K562 (cell line): ENCODE data around the gene ZNF479. TPM values are rescaled to one million over a fixed set of nuclear protein-coding genes. Genes with fewer than 3 reads are reported as not detected.

Experiments used
- ATAC-seq: fragments of 200-7000 bp; cut with Tn5 transposase; 3 replicates; pipeline ENCODE4 v1.9.1; 2020; ENCODE audit warnings: moderate library complexity
- BruUV-seq: library from RNA; stranded (reverse); fragments of 400-500 nt; replicated peaks from 2 replicates; lab custom pipeline; 2021; lab: Mats Ljungman, UMichigan
- CTCF ChIA-PET: fragments of 300-600 bp; formaldehyde crosslinking; extraction: SDS; loops from one replicate; lab custom pipeline; 2021; ENCODE audit warnings: low intra/inter-chr PET ratio; lab: Yijun Ruan, JAX
- POLR2A ChIA-PET: fragments of 300-600, 350-650 bp; sonication (Branson Sonifier 250); formaldehyde crosslinking; extraction: SDS; loops from one replicate; lab custom pipeline; 2021; ENCODE audit warnings: antibody characterized with exemption, inconsistent platforms; lab: Yijun Ruan, JAX
- DNase-seq, 4 experiments: peaks; one replicate each; pipeline versions ENCODE4 v3.0.0 to v3.0.0-alpha.2; 2011 to 2018; ENCODE audit warnings: low spot score in 3 of 4, mixed read lengths in 3 of 4; ENCODE audit errors: extremely low read depth in 1 of 4
- FAIRE-seq: peaks from 2 replicates; lab custom pipeline; 2011; peaks lifted over from hg19 to GRCh38; lab: Jason Lieb, UNC
- H2AFZ ChIP-seq: 2 replicates; pipeline ENCODE4 v1.6.0; 2011; ENCODE audit warnings: low read depth, low read length, control low read depth, inconsistent platforms
- H3K27ac ChIP-seq: fragments of 200-600 bp; 3 replicates; pipeline ENCODE4 v1.8.0; 2011; ENCODE audit warnings: low read depth, mild to moderate bottlenecking, control low read depth, inconsistent platforms, low read length, moderate library complexity, mixed read lengths; ENCODE audit errors: extremely low read depth
- H3K27me3 ChIP-seq, 2 experiments: fragments of 300-600 bp in 1 of 2; 2 replicates in 1 of 2; 3 replicates in 1 of 2; pipeline versions ENCODE4 v1.6.0 to v1.8.0; 2011; ENCODE audit warnings: inconsistent platforms in 2 of 2, low read length in 2 of 2, mild to moderate bottlenecking in 1 of 2, mixed read lengths in 1 of 2, moderate library complexity in 1 of 2; ENCODE audit not compliant: control insufficient read depth in 2 of 2, insufficient read depth in 2 of 2
- H3K36me3 ChIP-seq: fragments of 300-600 bp; 3 replicates; pipeline ENCODE4 v1.8.0; 2011; ENCODE audit warnings: mild to moderate bottlenecking, low read length, inconsistent platforms; ENCODE audit not compliant: control insufficient read depth, insufficient read depth
- H3K4me1 ChIP-seq, 2 experiments: fragments of 200-600 bp in 1 of 2; replicated peaks in 1 of 2; 2 replicates in 1 of 2; 3 replicates in 1 of 2; pipeline versions ENCODE4 v1.5.1 to v1.8.0; 2011; ENCODE audit warnings: inconsistent platforms in 2 of 2, low read length in 2 of 2, mild to moderate bottlenecking in 1 of 2, mixed read lengths in 1 of 2, moderate library complexity in 1 of 2; ENCODE audit not compliant: control insufficient read depth in 2 of 2, insufficient read depth in 2 of 2
- H3K4me2 ChIP-seq: 2 replicates; pipeline ENCODE4 v1.6.1; 2011; ENCODE audit warnings: low read length, control low read depth, inconsistent platforms, mixed read lengths; ENCODE audit not compliant: insufficient read depth
- H3K4me3 ChIP-seq: fragments of 200-600 bp; sonication (generic), shearing (Covaris generic); 2 replicates; pipeline ENCODE4 v1.5.1; 2016; ENCODE audit warnings: control low read depth, inconsistent platforms
- H3K79me2 ChIP-seq: fragments of 200-600 bp; 3 replicates; pipeline ENCODE4 v1.8.0; 2011; ENCODE audit warnings: low read length, inconsistent platforms; ENCODE audit not compliant: control insufficient read depth, insufficient read depth
- H3K9ac ChIP-seq, 2 experiments: 2 replicates each; pipeline versions ENCODE4 v1.6.0 to v1.6.1; 2011; ENCODE audit warnings: low read depth in 2 of 2, low read length in 2 of 2, control low read depth in 1 of 2, inconsistent platforms in 1 of 2, mild to moderate bottlenecking in 1 of 2, mixed read lengths in 1 of 2; ENCODE audit not compliant: insufficient read depth in 1 of 2
- H3K9me1 ChIP-seq: one replicate; pipeline ENCODE4 v1.6.0; 2011; ENCODE audit warnings: inconsistent platforms, mild to moderate bottlenecking, low read length, moderate library complexity; ENCODE audit not compliant: control insufficient read depth, insufficient read depth
- H3K9me3 ChIP-seq: replicated peaks from 2 replicates; pipeline ENCODE4 v1.5.1; 2011; ENCODE audit warnings: low read depth, low read length, inconsistent platforms; ENCODE audit not compliant: control insufficient read depth, insufficient read depth
- H4K20me1 ChIP-seq: replicated peaks from 2 replicates; pipeline ENCODE4 v1.6.1; 2011; ENCODE audit warnings: low read length, inconsistent platforms, mixed read lengths; ENCODE audit not compliant: control insufficient read depth, insufficient read depth
- CHD1 ChIP-seq: fragments of 200-600 bp; sonication (generic); IDR thresholded peaks from one replicate; pipeline ENCODE4 v1.6.1; 2012; ENCODE audit warnings: mild to moderate bottlenecking, moderate library complexity, low read length, inconsistent platforms
- CSDE1 ChIP-seq, 2 experiments: fragments of 450-650 bp; IDR thresholded peaks; 2 replicates each; pipeline ENCODE4 v1.6.1; 2016; ENCODE audit warnings: mild to moderate bottlenecking in 1 of 2
- FOXO4 ChIP-seq: fragments of 450-650 bp; formaldehyde crosslinking; IDR thresholded peaks from 2 replicates; pipeline ENCODE4 v1.4.0; 2020; ENCODE audit warnings: mild to moderate bottlenecking, moderate library complexity
- HDAC6 ChIP-seq: IDR thresholded peaks from 2 replicates; pipeline ENCODE4 v1.6.1; 2012; ENCODE audit warnings: low read depth, mild to moderate bottlenecking, control low read depth, inconsistent platforms, low read length, moderate library complexity
- MAFF ChIP-seq: IDR thresholded peaks from 2 replicates; pipeline ENCODE4 v1.6.1; 2012; ENCODE audit warnings: low read length, improper control_type of control experiment
- MAZ ChIP-seq, 2 experiments: fragments of 450-650 bp in 1 of 2; sonication (generic) in 1 of 2; formaldehyde crosslinking; IDR thresholded peaks in 1 of 2; conservative IDR thresholded peaks in 1 of 2; 2 replicates each; pipeline versions ENCODE4 v1.4.0 to v1.5.0; 2020; ENCODE audit warnings: mild to moderate bottlenecking in 1 of 2, missing genetic modification reagents in 1 of 2
- RNF2 ChIP-seq: sonication (generic); IDR thresholded peaks from 2 replicates; pipeline ENCODE4 v1.6.1; 2016
- SMAD1 ChIP-seq: fragments of 150-350 bp; IDR thresholded peaks from 2 replicates; pipeline ENCODE4 v1.6.1; 2014; ENCODE audit warnings: low read length, low read depth; ENCODE audit not compliant: partially characterized antibody
- ZNF282 ChIP-seq: sonication (generic); formaldehyde crosslinking; IDR thresholded peaks from 2 replicates; pipeline ENCODE4 v1.8.1; 2023; ENCODE audit warnings: missing genetic modification reagents
- ZNF311 ChIP-seq: fragments of 250-450 bp; sonication (Bioruptor Pico); IDR thresholded peaks from 2 replicates; pipeline ENCODE4 v1.4.0; 2020; ENCODE audit warnings: mild to moderate bottlenecking, moderate library complexity
- WGBS: fragments of 100-300 bp; shearing (Covaris generic); methylation state at CpG from one replicate; pipeline ENCODE4 v1.1.6; 2016; ENCODE audit warnings: low coverage, mixed read lengths; ENCODE audit not compliant: insufficient coverage; ENCODE audit errors: missing lambda C conversion rate; 5-methylcytosine and 5-hydroxymethylcytosine counted together
- in situ Hi-C: fragments of 300-500 bp; cut with MboI; formaldehyde crosslinking; loops from 4 replicates; pipeline ENCODE4 v1.15.0; 2018; ENCODE audit warnings: inconsistent platforms, mixed read lengths
- intact Hi-C: fragments of 100-400 bp; cut with micrococcal nuclease; formaldehyde crosslinking; loops from 2 replicates; pipeline ENCODE4 v1.14.2; 2022
- polyA plus RNA-seq, 8 experiments: library from polyadenylated mRNA; depleted of rRNA in 4 of 8; stranded (reverse) in 5 of 8; unstranded in 3 of 8; fragments of >200 nt; fragmentation: Nextera tagmentation in 2 of 8; fragmentation: Illumina TruSeq in 1 of 8; extraction: Ambion mirVana in 2 of 8; extraction: Trizol in 1 of 8; gene quantifications; 2 replicates each; pipeline versions ENCODE4 v1.2.1 to v1.2.3, GENCODE V29; 2011 to 2014; ENCODE audit warnings: inconsistent platforms in 1 of 8, missing spikeins in 1 of 8
- total RNA-seq, 7 experiments: library from RNA; depleted of rRNA in 6 of 7; stranded (reverse); fragments of >200 nt in 6 of 7; fragmentation: Illumina TruSeq in 2 of 7; extraction: Trizol in 2 of 7; gene quantifications; 2 replicates each; pipeline versions ENCODE4 v1.2.1 to v1.2.3, GENCODE V29; 2011 to 2021; ENCODE audit warnings: low replicate concordance in 1 of 7
- TF ChIP-seq, protein P1 (sequence below), 3 experiments: fragments of 200-800 bp in 1 of 3; fragments of 250-450 bp in 1 of 3; fragments of 450-650 bp in 1 of 3; sonication (Bioruptor Pico) in 1 of 3; sonication (Bioruptor generic) in 1 of 3; formaldehyde crosslinking in 1 of 3; IDR thresholded peaks; 2 replicates each; pipeline versions ENCODE4 v1.6.1 to v1.8.0; 2016 to 2022; ENCODE audit warnings: mild to moderate bottlenecking in 2 of 3, missing genetic modification characterization in 2 of 3, missing compliant biosample characterization in 1 of 3, moderate library complexity in 1 of 3
- TF ChIP-seq, protein P2 (sequence below): fragments of 250-450 bp; sonication (Bioruptor Pico); IDR thresholded peaks from 2 replicates; pipeline ENCODE4 v1.4.0; 2020; ENCODE audit warnings: mild to moderate bottlenecking, moderate library complexity, borderline replicate concordance

The ZNF479 gene
- total and polyA plus RNA-seq, 9 of the 15 experiments (the other 6 are each of a cell fraction or from before 2014, with no cell fraction given): not detected

DNA sequence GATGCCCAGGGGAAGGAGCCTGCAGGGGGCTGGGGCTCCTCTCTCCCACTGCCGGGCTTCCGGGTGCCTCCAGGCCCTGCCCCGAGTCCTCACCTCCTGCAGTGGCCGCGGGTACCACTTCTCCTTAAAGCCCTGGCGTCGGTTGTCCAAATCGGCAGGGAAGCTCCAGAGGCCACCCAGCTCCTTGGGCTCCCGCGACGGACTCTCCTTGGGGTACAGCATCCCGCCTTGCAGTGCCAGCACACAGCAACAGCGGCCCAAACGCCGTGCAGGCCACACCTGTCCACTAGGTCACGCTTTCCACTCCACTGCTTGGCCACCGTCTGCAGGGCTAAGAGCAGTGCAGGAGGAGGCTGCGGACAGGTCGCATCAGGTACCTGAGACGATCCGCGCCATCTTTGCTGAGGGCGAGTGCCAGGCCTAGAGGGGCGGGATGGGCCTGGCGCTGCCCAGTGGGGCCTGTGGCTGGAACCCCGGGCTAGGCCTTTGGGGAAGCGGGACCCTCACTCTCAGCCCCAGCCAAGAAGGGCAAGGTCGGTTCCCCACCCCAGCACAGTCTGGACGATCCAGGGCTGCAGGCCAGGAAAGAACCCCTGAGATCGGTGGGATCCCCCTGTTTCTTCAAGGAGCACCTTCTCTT is 47.7 kb upstream of the ZNF479 start (continued):
- no peak for TF ChIP-seq CHD1

DNA sequence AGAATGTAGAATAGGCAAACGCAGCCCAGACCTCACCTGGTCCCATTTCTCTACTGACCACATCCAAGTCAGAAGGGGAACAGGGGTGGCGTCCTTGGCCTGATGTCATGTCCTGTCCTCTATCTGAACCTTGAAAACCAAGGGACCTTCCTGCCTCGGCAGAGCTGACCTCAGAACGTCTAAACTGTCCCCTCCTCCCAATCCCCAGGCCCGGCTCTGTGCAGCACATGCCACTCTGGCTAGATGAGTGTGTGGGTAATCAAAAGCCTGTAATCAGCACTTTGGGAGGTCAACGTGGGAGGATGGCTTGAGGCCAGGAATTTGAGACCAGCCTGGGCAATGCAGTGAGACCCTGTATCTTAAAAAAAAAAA is 46.5 kb upstream of the ZNF479 start:
- FAIRE-seq: no peak
- no peak overlapping the region for H3K4me2 ChIP-seq
- no peaks in the 10 kb centered on the region for H3K27me3 ChIP-seq
- intact Hi-C loops: no loop called here
- H3K79me2 ChIP-seq: no peaks in the 10 kb centered on the region
- in situ Hi-C loops: no loop called here
- H3K9me3 ChIP-seq: no peaks in the 10 kb centered on the region
- no peaks in the 10 kb centered on the region for H3K36me3 ChIP-seq
- ChIA-PET CTCF (no interaction called here), POLR2A (no interaction called here)
- H3K9me1 ChIP-seq: no peaks in the 10 kb centered on the region
- DNase-seq: no peak
- BruUV-seq: no TSS peak
- no peak for ATAC-seq
- H2AFZ ChIP-seq: no peak overlapping the region
- H3K27ac ChIP-seq: no peak overlapping the region
- H3K4me3 ChIP-seq: no peak overlapping the region
- no peaks in the 10 kb centered on the region for H3K4me1 ChIP-seq
- WGBS: 0% methylated on average over 5 of the region's 6 CpGs
- H3K9ac ChIP-seq: no peak overlapping the region
- no peaks in the 10 kb centered on the region for H4K20me1 ChIP-seq
- no peak for TF ChIP-seq CSDE1 (IDR thresholded peaks at IDR 0.05)
- no peak for TF ChIP-seq SMAD1
- no peak for TF ChIP-seq RNF2
- no peak for TF ChIP-seq FOXO4 (CRISPR knock-in tag)
- TF ChIP-seq ZNF282 (CRISPR knock-in tag): no peak
- TF ChIP-seq ZNF311 (CRISPR knock-in tag): no peak
- no peak for TF ChIP-seq MAFF
- TF ChIP-seq, protein P1, sequence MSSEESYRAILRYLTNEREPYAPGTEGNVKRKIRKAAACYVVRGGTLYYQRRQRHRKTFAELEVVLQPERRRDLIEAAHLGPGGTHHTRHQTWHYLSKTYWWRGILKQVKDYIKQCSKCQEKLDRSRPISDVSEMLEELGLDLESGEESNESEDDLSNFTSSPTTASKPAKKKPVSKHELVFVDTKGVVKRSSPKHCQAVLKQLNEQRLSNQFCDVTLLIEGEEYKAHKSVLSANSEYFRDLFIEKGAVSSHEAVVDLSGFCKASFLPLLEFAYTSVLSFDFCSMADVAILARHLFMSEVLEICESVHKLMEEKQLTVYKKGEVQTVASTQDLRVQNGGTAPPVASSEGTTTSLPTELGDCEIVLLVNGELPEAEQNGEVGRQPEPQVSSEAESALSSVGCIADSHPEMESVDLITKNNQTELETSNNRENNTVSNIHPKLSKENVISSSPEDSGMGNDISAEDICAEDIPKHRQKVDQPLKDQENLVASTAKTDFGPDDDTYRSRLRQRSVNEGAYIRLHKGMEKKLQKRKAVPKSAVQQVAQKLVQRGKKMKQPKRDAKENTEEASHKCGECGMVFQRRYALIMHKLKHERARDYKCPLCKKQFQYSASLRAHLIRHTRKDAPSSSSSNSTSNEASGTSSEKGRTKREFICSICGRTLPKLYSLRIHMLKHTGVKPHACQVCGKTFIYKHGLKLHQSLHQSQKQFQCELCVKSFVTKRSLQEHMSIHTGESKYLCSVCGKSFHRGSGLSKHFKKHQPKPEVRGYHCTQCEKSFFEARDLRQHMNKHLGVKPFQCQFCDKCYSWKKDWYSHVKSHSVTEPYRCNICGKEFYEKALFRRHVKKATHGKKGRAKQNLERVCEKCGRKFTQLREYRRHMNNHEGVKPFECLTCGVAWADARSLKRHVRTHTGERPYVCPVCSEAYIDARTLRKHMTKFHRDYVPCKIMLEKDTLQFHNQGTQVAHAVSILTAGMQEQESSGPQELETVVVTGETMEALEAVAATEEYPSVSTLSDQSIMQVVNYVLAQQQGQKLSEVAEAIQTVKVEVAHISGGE (CRISPR knock-in tag; IDR thresholded peaks at IDR 0.05): no peak
- TF ChIP-seq, protein P2, sequence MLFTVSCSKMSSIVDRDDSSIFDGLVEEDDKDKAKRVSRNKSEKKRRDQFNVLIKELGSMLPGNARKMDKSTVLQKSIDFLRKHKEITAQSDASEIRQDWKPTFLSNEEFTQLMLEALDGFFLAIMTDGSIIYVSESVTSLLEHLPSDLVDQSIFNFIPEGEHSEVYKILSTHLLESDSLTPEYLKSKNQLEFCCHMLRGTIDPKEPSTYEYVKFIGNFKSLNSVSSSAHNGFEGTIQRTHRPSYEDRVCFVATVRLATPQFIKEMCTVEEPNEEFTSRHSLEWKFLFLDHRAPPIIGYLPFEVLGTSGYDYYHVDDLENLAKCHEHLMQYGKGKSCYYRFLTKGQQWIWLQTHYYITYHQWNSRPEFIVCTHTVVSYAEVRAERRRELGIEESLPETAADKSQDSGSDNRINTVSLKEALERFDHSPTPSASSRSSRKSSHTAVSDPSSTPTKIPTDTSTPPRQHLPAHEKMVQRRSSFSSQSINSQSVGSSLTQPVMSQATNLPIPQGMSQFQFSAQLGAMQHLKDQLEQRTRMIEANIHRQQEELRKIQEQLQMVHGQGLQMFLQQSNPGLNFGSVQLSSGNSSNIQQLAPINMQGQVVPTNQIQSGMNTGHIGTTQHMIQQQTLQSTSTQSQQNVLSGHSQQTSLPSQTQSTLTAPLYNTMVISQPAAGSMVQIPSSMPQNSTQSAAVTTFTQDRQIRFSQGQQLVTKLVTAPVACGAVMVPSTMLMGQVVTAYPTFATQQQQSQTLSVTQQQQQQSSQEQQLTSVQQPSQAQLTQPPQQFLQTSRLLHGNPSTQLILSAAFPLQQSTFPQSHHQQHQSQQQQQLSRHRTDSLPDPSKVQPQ (CRISPR knock-in tag): no peak
- no peak for TF ChIP-seq HDAC6
- TF ChIP-seq MAZ (CRISPR knock-in tag; conservative IDR thresholded peaks at IDR 0.05 in 1 of 2, IDR thresholded peaks at IDR 0.05 in 1 of 2): no peak
